MM.1S (cell line): ENCODE measurements around the gene PHF3.

ENCODE experiments used
- CTCF ChIP-seq: fragments of 300-600 bp; sonication (generic); IDR thresholded peaks from 2 replicates; pipeline ENCODE4 v1.5.1; 2016; ENCODE audit warnings: antibody characterized with exemption, low read length, mixed read lengths
- EZH2 ChIP-seq: fragments of 300-600 bp; sonication (generic); optimal IDR thresholded peaks from 2 replicates; pipeline ENCODE3; 2017; ENCODE audit warnings: low read depth, mild to moderate bottlenecking, antibody characterized with exemption, low read length, mixed read lengths

GRCh38 chr6:63714091-63714490 lies 78.5 kb downstream of the PHF3 start:
- TF ChIP-seq CTCF, result no peak
- TF ChIP-seq EZH2, result no peak
